WTC11 (cell line): Measurements from ENCODE around the gene DLG1. TPM values are rescaled to one million over a fixed set of nuclear protein-coding genes. Genes with fewer than 3 reads are reported as not detected.

ENCODE experiments used
- ATAC-seq: fragments of 200-7000 bp; cut with Tn5 transposase; 2 replicates; pipeline ENCODE4 v1.10.0; 2021; ENCODE audit warnings: mild to moderate bottlenecking, moderate library complexity
- CTCF ChIA-PET: fragments of 300-600 bp; sonication (Branson Sonifier 250); formaldehyde crosslinking; loops from one replicate; lab custom pipeline; 2021; ENCODE audit warnings: antibody characterized with exemption; lab: Charles Lee
- POLR2A ChIA-PET: fragments of 350-600 bp; sonication (Branson Sonifier 250); formaldehyde crosslinking; loops from one replicate; lab custom pipeline; 2021; ENCODE audit warnings: antibody characterized with exemption; lab: Charles Lee
- DNase-seq: peaks from one replicate; pipeline ENCODE4 v3.0.0; 2021; ENCODE audit warnings: low spot score
- H3K27ac Mint-ChIP-seq: 2 replicates; pipeline ENCODE4 v1.8.0; 2021; ENCODE audit warnings: mixed read lengths
- H3K27me3 Mint-ChIP-seq: 2 replicates; pipeline ENCODE4 v1.8.0; 2021; ENCODE audit warnings: low read depth, mild to moderate bottlenecking, moderate library complexity, mixed read lengths
- H3K36me3 Mint-ChIP-seq: 2 replicates; pipeline ENCODE4 v1.8.0; 2021; ENCODE audit warnings: mixed read lengths
- H3K4me1 Mint-ChIP-seq: 2 replicates; pipeline ENCODE4 v1.8.0; 2022; ENCODE audit warnings: mixed read lengths
- H3K4me3 Mint-ChIP-seq: 2 replicates; pipeline ENCODE4 v1.8.0; 2021; ENCODE audit warnings: mild to moderate bottlenecking, moderate library complexity, mixed read lengths
- H3K9me3 Mint-ChIP-seq: 2 replicates; pipeline ENCODE4 v1.8.0; 2021; ENCODE audit warnings: mixed read lengths
- ATF6 ChIP-seq: sonication (generic); formaldehyde crosslinking; IDR thresholded peaks from 2 replicates; pipeline ENCODE4 v1.8.1; 2023; ENCODE audit warnings: mild to moderate bottlenecking, missing genetic modification reagents
- CDX4 ChIP-seq: fragments of 250-450 bp; sonication (Bioruptor Pico); IDR thresholded peaks from 2 replicates; pipeline ENCODE4 v1.9.0; 2021; ENCODE audit warnings: moderate library complexity, mild to moderate bottlenecking, inconsistent platforms, borderline replicate concordance
- CREB1 ChIP-seq: sonication (generic); formaldehyde crosslinking; IDR thresholded peaks from 2 replicates; pipeline ENCODE4 v1.8.0; 2023; ENCODE audit warnings: mild to moderate bottlenecking, missing genetic modification reagents
- EMX1 ChIP-seq: fragments of 250-450 bp; sonication (Bioruptor Pico); IDR thresholded peaks from 2 replicates; pipeline ENCODE4 v1.8.0; 2021; ENCODE audit warnings: mild to moderate bottlenecking
- HMGA2 ChIP-seq: fragments of 250-450 bp; sonication (Bioruptor Pico); IDR thresholded peaks from 2 replicates; pipeline ENCODE4 v1.4.0; 2021; ENCODE audit warnings: mild to moderate bottlenecking, moderate library complexity
- IRF2 ChIP-seq: sonication (generic); formaldehyde crosslinking; IDR thresholded peaks from 2 replicates; pipeline ENCODE4 v1.8.0; 2022; ENCODE audit warnings: low read depth, missing genetic modification reagents, borderline replicate concordance
- MXD4 ChIP-seq: fragments of 250-450 bp; sonication (Bioruptor Pico); IDR thresholded peaks from 2 replicates; pipeline ENCODE4 v1.8.0; 2021; ENCODE audit warnings: mild to moderate bottlenecking, moderate library complexity, borderline replicate concordance
- NFYB ChIP-seq: sonication (generic); formaldehyde crosslinking; conservative IDR thresholded peaks from 2 replicates; pipeline ENCODE4 v1.8.0; 2022; ENCODE audit warnings: low read depth, missing genetic modification reagents
- NR1H2 ChIP-seq: sonication (generic); formaldehyde crosslinking; IDR thresholded peaks from 2 replicates; pipeline ENCODE4 v1.9.0; 2021; ENCODE audit warnings: mild to moderate bottlenecking, moderate library complexity, missing genetic modification reagents
- NR2C2 ChIP-seq: sonication (generic); formaldehyde crosslinking; IDR thresholded peaks from 2 replicates; pipeline ENCODE4 v1.8.0; 2022; ENCODE audit warnings: mild to moderate bottlenecking, missing genetic modification reagents
- PRRX2 ChIP-seq: fragments of 250-450 bp; sonication (Bioruptor Pico); IDR thresholded peaks from 2 replicates; pipeline ENCODE4 v1.8.0; 2021; ENCODE audit warnings: mild to moderate bottlenecking
- RELA ChIP-seq: sonication (generic); formaldehyde crosslinking; IDR thresholded peaks from 2 replicates; pipeline ENCODE4 v1.8.1; 2022; ENCODE audit warnings: missing genetic modification reagents, mild to moderate bottlenecking, borderline replicate concordance
- RORB ChIP-seq: fragments of 250-450 bp; sonication (Bioruptor Pico); IDR thresholded peaks from 2 replicates; pipeline ENCODE4 v1.9.0; 2021; ENCODE audit warnings: mild to moderate bottlenecking
- SOX15 ChIP-seq: fragments of 250-450 bp; sonication (Bioruptor Pico); IDR thresholded peaks from 2 replicates; pipeline ENCODE4 v1.9.0; 2021; ENCODE audit warnings: mild to moderate bottlenecking
- SP1 ChIP-seq: sonication (generic); formaldehyde crosslinking; conservative IDR thresholded peaks from 2 replicates; pipeline ENCODE4 v1.8.1; 2022; ENCODE audit warnings: missing genetic modification reagents
- TCF7 ChIP-seq: sonication (generic); formaldehyde crosslinking; IDR thresholded peaks from 2 replicates; pipeline ENCODE4 v1.8.0; 2022; ENCODE audit warnings: mild to moderate bottlenecking, low read depth, missing genetic modification reagents, moderate library complexity
- TEAD4 ChIP-seq: sonication (generic); formaldehyde crosslinking; IDR thresholded peaks from 2 replicates; pipeline ENCODE4 v1.8.0; 2022; ENCODE audit warnings: mild to moderate bottlenecking, missing genetic modification reagents
- ZMAT4 ChIP-seq: fragments of 250-450 bp; sonication (Bioruptor Pico); IDR thresholded peaks from 2 replicates; pipeline ENCODE4 v1.9.0; 2021; ENCODE audit warnings: mild to moderate bottlenecking
- ZNF671 ChIP-seq: fragments of 250-450 bp; sonication (Bioruptor Pico); IDR thresholded peaks from 2 replicates; pipeline ENCODE4 v1.8.0; 2021; ENCODE audit warnings: mild to moderate bottlenecking
- total RNA-seq: library from RNA; stranded (reverse); gene quantifications from 3 replicates; pipeline ENCODE4 v1.2.3, GENCODE V29; 2021
- TF ChIP-seq, protein P1 (sequence below): sonication (generic); formaldehyde crosslinking; IDR thresholded peaks from 2 replicates; pipeline ENCODE4 v1.8.0; 2022; ENCODE audit warnings: missing genetic modification reagents
- TF ChIP-seq, protein P2 (sequence below): sonication (generic); formaldehyde crosslinking; IDR thresholded peaks from 2 replicates; pipeline ENCODE4 v1.8.1; 2022; ENCODE audit warnings: missing genetic modification reagents, borderline replicate concordance
- TF ChIP-seq, protein P3 (sequence below): sonication (generic); formaldehyde crosslinking; IDR thresholded peaks from 2 replicates; pipeline ENCODE4 v1.8.1; 2023; ENCODE audit warnings: mild to moderate bottlenecking, missing genetic modification reagents

The DLG1 gene
- total RNA-seq, 1 experiment from 2014 or later, result 81.1 TPM

GRCh38 chr3:197203714-197204146 lies 94.7 kb downstream of the DLG1 start:
- Mint-ChIP-seq H3K9me3 (no peaks in the 10 kb centered on the region), H3K4me1 (peaks cover 64% of the 10 kb centered on the region), H3K27me3 (0 out of 2 replicates have a peak, but pooled peaks cover 2% of the 10 kb centered on the region), H3K4me3 (peak overlapping the region; percentile 46), H3K36me3 (no peaks in the 10 kb centered on the region), H3K27ac (peak overlapping the region; percentile 75)
- ATAC-seq (peak; percentile 99), DNase-seq (no peak)
- no peak for TF ChIP-seq RELA
- TF ChIP-seq TEAD4, result no peak
- TF ChIP-seq HMGA2 (CRISPR knock-in tag), result no peak
- no peak for TF ChIP-seq IRF2 (CRISPR knock-in tag)
- no peak for TF ChIP-seq CREB1 (CRISPR knock-in tag)
- no peak for TF ChIP-seq RORB
- TF ChIP-seq NR1H2 (CRISPR knock-in tag), result no peak
- TF ChIP-seq CDX4 (CRISPR knock-in tag), result no peak
- no peak for TF ChIP-seq PRRX2
- ChIA-PET POLR2A (no interaction called here), CTCF (interaction anchor here (1.0 to 1.1 kb wide), 2 partner anchors 17 to 20 kb away, joined by 5 to 7 read pairs; no protein-coding TSS in a partner anchor)

- ATAC-seq (no peak), DNase-seq (no peak)
- Mint-ChIP-seq H3K4me1 (peaks cover 55% of the 10 kb centered on the region), H3K27me3 (0 out of 2 replicates have a peak, but pooled peaks cover 2% of the 10 kb centered on the region), H3K27ac (peak overlapping the region; percentile 60; the same call in 1 of the 2 replicates), H3K4me3 (peak overlapping the region; percentile 15; the same call in 1 of the 2 replicates), H3K9me3 (no peaks in the 10 kb centered on the region), H3K36me3 (no peaks in the 10 kb centered on the region)
- POLR2A ChIA-PET, result no interaction called here
- CTCF ChIA-PET, result no interaction called here
- TF ChIP-seq TCF7 (no peak), NR2C2 (CRISPR knock-in tag) (no peak), ZNF671 (no peak), ATF6 (CRISPR knock-in tag) (no peak), MXD4 (CRISPR knock-in tag) (no peak), NR1H2 (CRISPR knock-in tag) (no peak), IRF2 (CRISPR knock-in tag) (no peak), TEAD4 (no peak), CREB1 (CRISPR knock-in tag) (no peak), NFYB (CRISPR knock-in tag) (no peak), RELA (no peak), SP1 (CRISPR knock-in tag) (no peak), SOX15 (CRISPR knock-in tag) (no peak), ZMAT4 (no peak), RORB (no peak), EMX1 (no peak)
- TF ChIP-seq, protein P1, sequence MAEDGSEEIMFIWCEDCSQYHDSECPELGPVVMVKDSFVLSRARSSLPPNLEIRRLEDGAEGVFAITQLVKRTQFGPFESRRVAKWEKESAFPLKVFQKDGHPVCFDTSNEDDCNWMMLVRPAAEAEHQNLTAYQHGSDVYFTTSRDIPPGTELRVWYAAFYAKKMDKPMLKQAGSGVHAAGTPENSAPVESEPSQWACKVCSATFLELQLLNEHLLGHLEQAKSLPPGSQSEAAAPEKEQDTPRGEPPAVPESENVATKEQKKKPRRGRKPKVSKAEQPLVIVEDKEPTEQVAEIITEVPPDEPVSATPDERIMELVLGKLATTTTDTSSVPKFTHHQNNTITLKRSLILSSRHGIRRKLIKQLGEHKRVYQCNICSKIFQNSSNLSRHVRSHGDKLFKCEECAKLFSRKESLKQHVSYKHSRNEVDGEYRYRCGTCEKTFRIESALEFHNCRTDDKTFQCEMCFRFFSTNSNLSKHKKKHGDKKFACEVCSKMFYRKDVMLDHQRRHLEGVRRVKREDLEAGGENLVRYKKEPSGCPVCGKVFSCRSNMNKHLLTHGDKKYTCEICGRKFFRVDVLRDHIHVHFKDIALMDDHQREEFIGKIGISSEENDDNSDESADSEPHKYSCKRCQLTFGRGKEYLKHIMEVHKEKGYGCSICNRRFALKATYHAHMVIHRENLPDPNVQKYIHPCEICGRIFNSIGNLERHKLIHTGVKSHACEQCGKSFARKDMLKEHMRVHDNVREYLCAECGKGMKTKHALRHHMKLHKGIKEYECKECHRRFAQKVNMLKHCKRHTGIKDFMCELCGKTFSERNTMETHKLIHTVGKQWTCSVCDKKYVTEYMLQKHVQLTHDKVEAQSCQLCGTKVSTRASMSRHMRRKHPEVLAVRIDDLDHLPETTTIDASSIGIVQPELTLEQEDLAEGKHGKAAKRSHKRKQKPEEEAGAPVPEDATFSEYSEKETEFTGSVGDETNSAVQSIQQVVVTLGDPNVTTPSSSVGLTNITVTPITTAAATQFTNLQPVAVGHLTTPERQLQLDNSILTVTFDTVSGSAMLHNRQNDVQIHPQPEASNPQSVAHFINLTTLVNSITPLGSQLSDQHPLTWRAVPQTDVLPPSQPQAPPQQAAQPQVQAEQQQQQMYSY, result no peak
- TF ChIP-seq, protein P2, sequence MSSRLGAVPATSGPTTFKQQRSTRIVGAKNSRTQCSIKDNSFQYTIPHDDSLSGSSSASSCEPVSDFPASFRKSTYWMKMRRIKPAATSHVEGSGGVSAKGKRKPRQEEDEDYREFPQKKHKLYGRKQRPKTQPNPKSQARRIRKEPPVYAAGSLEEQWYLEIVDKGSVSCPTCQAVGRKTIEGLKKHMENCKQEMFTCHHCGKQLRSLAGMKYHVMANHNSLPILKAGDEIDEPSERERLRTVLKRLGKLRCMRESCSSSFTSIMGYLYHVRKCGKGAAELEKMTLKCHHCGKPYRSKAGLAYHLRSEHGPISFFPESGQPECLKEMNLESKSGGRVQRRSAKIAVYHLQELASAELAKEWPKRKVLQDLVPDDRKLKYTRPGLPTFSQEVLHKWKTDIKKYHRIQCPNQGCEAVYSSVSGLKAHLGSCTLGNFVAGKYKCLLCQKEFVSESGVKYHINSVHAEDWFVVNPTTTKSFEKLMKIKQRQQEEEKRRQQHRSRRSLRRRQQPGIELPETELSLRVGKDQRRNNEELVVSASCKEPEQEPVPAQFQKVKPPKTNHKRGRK, result no peak
- TF ChIP-seq, protein P3, sequence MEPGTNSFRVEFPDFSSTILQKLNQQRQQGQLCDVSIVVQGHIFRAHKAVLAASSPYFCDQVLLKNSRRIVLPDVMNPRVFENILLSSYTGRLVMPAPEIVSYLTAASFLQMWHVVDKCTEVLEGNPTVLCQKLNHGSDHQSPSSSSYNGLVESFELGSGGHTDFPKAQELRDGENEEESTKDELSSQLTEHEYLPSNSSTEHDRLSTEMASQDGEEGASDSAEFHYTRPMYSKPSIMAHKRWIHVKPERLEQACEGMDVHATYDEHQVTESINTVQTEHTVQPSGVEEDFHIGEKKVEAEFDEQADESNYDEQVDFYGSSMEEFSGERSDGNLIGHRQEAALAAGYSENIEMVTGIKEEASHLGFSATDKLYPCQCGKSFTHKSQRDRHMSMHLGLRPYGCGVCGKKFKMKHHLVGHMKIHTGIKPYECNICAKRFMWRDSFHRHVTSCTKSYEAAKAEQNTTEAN (CRISPR knock-in tag), result no peak
Observed at GRCh38 chr3:197202694-197203093, 95.7 kb downstream of the DLG1 start.
